Measurements from ENCODE around the gene NIF3L1.

DNA sequence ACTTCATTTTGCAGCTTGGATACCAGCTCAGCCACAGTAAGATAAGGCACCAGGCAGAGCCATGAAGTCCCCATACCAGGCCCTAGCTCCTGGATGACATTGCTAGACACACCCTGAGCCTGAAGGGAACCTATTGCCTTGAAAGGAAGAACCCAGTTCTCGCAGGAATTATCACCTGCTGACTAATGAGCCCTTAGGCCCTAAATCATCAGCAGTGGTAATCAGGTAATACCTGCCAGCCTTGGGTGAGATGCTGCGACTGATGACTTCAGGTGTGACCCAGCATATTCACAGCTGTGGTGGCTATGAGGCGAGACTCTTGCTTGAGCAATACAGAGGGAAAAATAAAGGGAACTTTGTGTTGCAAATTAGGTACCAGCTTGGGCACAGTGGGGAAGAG, 49.7 kb upstream of the NIF3L1 start:
- no peak for TF ChIP-seq CTCF (IDR thresholded peaks at IDR 0.05)
- TF ChIP-seq EZH2 (IDR thresholded peaks at IDR 0.05): no peak
- no peak for TF ChIP-seq EZH2phosphoT487 (IDR thresholded peaks at IDR 0.05)
